ENCODE results near the gene ELK4. TPM values are rescaled to one million over a fixed set of nuclear protein-coding genes. Genes with fewer than 3 reads are reported as not detected.

Gene ELK4
- polyA plus RNA-seq, 1 of the 3 experiments (the other 2 are of a cell fraction): 2.6 TPM

DNA sequence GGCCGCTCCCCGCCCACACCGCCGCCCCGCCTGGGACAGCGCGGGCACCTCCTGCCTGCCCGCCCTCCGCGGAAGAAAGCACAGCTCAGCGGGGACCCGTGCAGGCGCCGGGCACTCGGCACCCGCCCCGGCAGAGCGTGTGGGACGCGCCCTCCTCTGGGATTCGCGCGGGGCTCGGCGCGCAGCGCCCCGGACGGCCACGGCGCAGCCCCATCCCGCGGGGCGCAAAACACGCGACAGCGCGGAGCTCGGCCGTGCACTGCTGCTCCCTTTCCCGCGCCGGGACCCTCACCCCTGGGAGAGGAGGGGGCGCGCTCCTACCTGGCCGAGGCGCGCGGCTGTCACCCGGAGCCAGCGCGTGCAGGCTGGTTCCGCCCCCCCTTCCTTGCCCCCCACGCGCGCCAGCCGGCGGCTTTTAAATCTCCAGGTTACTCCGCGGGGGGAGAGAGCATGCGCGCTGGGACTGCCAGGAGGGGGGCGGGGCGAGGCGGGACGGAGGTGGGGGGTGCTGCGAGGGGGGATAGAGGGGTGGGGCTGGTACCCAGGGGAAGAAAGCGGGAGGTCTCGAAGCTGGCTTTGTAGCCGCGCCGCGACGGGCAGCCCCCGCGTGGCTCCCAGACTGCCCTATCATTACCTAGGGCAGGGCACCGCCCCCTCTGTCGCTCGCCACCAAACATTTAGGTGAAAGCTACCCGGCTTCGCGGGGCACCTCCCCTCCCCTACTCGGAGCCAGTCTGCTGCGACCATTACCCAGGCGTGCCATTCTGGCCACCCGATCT is 48.5 kb upstream of the ELK4 start, which contains the start of gene SLC45A3 (continued):
- no peak for TF ChIP-seq TAF1 (IDR thresholded peaks at IDR 0.05; ENCODE audit: borderline replicate concordance, low read depth, low read length)

DNA sequence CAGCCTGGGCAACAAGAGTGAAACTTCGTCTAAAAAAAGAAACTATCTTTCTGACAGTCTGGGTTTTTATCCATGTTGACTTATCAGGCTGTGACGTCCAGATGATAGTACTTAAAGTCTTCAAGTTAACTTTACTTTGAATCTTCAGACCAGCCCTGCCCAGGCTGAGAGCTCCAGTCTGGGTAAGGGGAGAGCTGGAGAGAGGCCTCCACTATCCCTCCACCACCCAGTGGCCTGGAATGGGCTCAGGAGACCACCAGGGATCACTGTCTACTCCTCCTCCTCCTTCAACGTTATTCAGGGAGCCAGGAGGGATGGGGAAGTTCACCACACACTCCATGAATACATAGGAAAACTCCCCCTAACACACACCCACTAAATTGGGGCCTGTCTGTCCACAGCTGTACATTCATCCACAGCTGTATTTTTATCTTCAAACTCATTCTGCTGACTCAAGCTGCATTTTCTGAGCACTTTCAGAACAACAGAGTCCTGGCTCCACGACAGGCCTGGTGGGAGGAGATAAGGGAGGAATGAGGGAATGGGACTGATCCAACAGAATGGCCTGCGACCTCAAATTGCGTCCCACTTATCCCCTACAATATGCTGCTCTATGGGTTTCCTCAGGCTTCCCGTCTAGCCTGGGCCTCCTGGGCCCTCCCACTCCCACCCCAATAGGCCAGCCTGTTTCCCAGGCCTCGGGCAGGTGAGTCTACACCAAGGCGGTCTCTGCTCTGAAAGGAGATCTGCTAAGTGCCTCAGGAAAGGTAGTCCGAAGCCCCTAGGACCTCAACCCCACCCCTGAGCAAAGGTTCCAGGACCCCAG is 46.7 kb upstream of the ELK4 start:
- Histone ChIP-seq H3K27ac (ENCODE audit: low read depth in 2 of 2, low read length in 1 of 2) (no peak overlapping the region), H3K4me2 (peak overlapping the region; percentile 97), H3K27me3 (ENCODE audit: insufficient read depth) (no peaks in the 10 kb centered on the region), H3K36me3 (replicated peaks in 1 of 2; ENCODE audit: control insufficient read depth in 1 of 2, insufficient read depth in 2 of 2, low read length in 1 of 2) (no peaks in the 10 kb centered on the region), H3K79me2 (ENCODE audit: insufficient read depth) (peaks cover 34% of the 10 kb centered on the region), H3K9me2 (no peaks in the 10 kb centered on the region), H4K20me1 (ENCODE audit: insufficient read depth) (no peaks in the 10 kb centered on the region), H3K4me1 (ENCODE audit: control insufficient read depth in 1 of 2, insufficient read depth in 2 of 2, low read depth in 1 of 2, low read length in 1 of 2) (peaks cover 8 to 12% of the 10 kb centered on the region in 2 experiments; a peak in 1 of 4 replicates), H3F3A (replicated peaks; ENCODE audit: insufficient read depth) (no peaks in the 10 kb centered on the region), H3K9ac (no peak overlapping the region), H3K9me3 (no peaks in the 10 kb centered on the region), H3K4me3 (ENCODE audit: low read depth in 2 of 2, low read length in 1 of 2) (peak overlapping the region; percentile 70 to 78; a peak in 2 of 4 replicates), H2AFZ (ENCODE audit: low read depth) (no peak overlapping the region)
- ChIA-PET CTCF (interaction anchor here (0.9 to 18.5 kb wide), 6 partner anchors 18 to 299 kb away, joined by 3 to 214 read pairs (median 7); no protein-coding TSS in a partner anchor), POLR2A (no interaction called here)
- TF ChIP-seq, protein P1, sequence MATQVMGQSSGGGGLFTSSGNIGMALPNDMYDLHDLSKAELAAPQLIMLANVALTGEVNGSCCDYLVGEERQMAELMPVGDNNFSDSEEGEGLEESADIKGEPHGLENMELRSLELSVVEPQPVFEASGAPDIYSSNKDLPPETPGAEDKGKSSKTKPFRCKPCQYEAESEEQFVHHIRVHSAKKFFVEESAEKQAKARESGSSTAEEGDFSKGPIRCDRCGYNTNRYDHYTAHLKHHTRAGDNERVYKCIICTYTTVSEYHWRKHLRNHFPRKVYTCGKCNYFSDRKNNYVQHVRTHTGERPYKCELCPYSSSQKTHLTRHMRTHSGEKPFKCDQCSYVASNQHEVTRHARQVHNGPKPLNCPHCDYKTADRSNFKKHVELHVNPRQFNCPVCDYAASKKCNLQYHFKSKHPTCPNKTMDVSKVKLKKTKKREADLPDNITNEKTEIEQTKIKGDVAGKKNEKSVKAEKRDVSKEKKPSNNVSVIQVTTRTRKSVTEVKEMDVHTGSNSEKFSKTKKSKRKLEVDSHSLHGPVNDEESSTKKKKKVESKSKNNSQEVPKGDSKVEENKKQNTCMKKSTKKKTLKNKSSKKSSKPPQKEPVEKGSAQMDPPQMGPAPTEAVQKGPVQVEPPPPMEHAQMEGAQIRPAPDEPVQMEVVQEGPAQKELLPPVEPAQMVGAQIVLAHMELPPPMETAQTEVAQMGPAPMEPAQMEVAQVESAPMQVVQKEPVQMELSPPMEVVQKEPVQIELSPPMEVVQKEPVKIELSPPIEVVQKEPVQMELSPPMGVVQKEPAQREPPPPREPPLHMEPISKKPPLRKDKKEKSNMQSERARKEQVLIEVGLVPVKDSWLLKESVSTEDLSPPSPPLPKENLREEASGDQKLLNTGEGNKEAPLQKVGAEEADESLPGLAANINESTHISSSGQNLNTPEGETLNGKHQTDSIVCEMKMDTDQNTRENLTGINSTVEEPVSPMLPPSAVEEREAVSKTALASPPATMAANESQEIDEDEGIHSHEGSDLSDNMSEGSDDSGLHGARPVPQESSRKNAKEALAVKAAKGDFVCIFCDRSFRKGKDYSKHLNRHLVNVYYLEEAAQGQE (IDR thresholded peaks at IDR 0.05; ENCODE audit: low read depth, low read length): no peak
- TF ChIP-seq GABPA (IDR thresholded peaks at IDR 0.05; ENCODE audit: low read depth) (no peak), MEF2A (IDR thresholded peaks at IDR 0.05; ENCODE audit: borderline replicate concordance, low read depth) (no peak), SMC3 (IDR thresholded peaks at IDR 0.05; ENCODE audit: low read depth, low read length) (no peak), MXI1 (IDR thresholded peaks at IDR 0.05; ENCODE audit: low read depth, low read length) (no peak), FOXJ3 (CRISPR knock-in tag; IDR thresholded peaks at IDR 0.05) (no peak), POLR2AphosphoS5 (IDR thresholded peaks at IDR 0.05; ENCODE audit: low read depth, low read length) (no peak), RCOR1 (IDR thresholded peaks at IDR 0.05; ENCODE audit: low read length) (no peak), TEAD4 (IDR thresholded peaks at IDR 0.05; ENCODE audit: borderline replicate concordance, insufficient read depth) (no peak), FOSL2 (IDR thresholded peaks at IDR 0.05; ENCODE audit: borderline replicate concordance, low read depth) (no peak), GATA2 (CRISPR knock-in tag; IDR thresholded peaks at IDR 0.05) (no peak), YY1 (IDR thresholded peaks at IDR 0.05; ENCODE audit: low read depth) (no peak), NFIC (IDR thresholded peaks at IDR 0.05; ENCODE audit: borderline replicate concordance) (no peak), RFX5 (IDR thresholded peaks at IDR 0.05; ENCODE audit: low read length) (no peak)
- TF ChIP-seq, protein P2, sequence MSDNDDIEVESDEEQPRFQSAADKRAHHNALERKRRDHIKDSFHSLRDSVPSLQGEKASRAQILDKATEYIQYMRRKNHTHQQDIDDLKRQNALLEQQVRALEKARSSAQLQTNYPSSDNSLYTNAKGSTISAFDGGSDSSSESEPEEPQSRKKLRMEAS (IDR thresholded peaks at IDR 0.05; ENCODE audit: low read depth): no peak
- TF ChIP-seq, protein P3, sequence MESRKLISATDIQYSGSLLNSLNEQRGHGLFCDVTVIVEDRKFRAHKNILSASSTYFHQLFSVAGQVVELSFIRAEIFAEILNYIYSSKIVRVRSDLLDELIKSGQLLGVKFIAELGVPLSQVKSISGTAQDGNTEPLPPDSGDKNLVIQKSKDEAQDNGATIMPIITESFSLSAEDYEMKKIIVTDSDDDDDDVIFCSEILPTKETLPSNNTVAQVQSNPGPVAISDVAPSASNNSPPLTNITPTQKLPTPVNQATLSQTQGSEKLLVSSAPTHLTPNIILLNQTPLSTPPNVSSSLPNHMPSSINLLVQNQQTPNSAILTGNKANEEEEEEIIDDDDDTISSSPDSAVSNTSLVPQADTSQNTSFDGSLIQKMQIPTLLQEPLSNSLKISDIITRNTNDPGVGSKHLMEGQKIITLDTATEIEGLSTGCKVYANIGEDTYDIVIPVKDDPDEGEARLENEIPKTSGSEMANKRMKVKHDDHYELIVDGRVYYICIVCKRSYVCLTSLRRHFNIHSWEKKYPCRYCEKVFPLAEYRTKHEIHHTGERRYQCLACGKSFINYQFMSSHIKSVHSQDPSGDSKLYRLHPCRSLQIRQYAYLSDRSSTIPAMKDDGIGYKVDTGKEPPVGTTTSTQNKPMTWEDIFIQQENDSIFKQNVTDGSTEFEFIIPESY (IDR thresholded peaks at IDR 0.05; ENCODE audit: borderline replicate concordance, low read depth): no peak
- TF ChIP-seq, protein P4, sequence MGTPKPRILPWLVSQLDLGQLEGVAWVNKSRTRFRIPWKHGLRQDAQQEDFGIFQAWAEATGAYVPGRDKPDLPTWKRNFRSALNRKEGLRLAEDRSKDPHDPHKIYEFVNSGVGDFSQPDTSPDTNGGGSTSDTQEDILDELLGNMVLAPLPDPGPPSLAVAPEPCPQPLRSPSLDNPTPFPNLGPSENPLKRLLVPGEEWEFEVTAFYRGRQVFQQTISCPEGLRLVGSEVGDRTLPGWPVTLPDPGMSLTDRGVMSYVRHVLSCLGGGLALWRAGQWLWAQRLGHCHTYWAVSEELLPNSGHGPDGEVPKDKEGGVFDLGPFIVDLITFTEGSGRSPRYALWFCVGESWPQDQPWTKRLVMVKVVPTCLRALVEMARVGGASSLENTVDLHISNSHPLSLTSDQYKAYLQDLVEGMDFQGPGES (IDR thresholded peaks at IDR 0.05; ENCODE audit: low read depth, low read length): no peak
- TF ChIP-seq, protein P5, sequence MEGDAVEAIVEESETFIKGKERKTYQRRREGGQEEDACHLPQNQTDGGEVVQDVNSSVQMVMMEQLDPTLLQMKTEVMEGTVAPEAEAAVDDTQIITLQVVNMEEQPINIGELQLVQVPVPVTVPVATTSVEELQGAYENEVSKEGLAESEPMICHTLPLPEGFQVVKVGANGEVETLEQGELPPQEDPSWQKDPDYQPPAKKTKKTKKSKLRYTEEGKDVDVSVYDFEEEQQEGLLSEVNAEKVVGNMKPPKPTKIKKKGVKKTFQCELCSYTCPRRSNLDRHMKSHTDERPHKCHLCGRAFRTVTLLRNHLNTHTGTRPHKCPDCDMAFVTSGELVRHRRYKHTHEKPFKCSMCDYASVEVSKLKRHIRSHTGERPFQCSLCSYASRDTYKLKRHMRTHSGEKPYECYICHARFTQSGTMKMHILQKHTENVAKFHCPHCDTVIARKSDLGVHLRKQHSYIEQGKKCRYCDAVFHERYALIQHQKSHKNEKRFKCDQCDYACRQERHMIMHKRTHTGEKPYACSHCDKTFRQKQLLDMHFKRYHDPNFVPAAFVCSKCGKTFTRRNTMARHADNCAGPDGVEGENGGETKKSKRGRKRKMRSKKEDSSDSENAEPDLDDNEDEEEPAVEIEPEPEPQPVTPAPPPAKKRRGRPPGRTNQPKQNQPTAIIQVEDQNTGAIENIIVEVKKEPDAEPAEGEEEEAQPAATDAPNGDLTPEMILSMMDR (IDR thresholded peaks at IDR 0.05): no peak
- no peak for DNase-seq
- 79% methylated on average over 8 of the region's 10 CpGs for WGBS (ENCODE audit: low lambda C conversion rate)

All from SK-N-SH (cell line).